ENCODE data around the gene UBL3. TPM values are rescaled to one million over a fixed set of nuclear protein-coding genes. Genes with fewer than 3 reads are reported as not detected.

UBL3 gene
- total and polyA plus RNA-seq, 10 of the 15 experiments (the other 5 are each of a cell fraction or from before 2014, with no cell fraction given), result 5.5 to 13.7 (median 10.6) TPM

- TF ChIP-seq TCF3 (IDR thresholded peaks at IDR 0.05; ENCODE audit: borderline replicate concordance, insufficient read depth, low read depth, low read length), result no peak
- TF ChIP-seq HCFC1 (IDR thresholded peaks at IDR 0.05; ENCODE audit: low read length), result no peak
- no peak for TF ChIP-seq PAX8 (IDR thresholded peaks at IDR 0.05)
Observed at GRCh38 chr13:29763436-29764180, 86.8 kb downstream of the UBL3 start (continued).

- CTCF ChIA-PET, result interaction anchor here (1.4 to 4.6 kb wide), 2 partner anchors 9 to 254 kb away, joined by 5 to 30 read pairs; no protein-coding TSS in a partner anchor
- no peak for FAIRE-seq
Observed at GRCh38 chr13:29761815-29762214, 88.6 kb downstream of the UBL3 start.

More at GRCh38 chr13:29761815-29762214, 88.6 kb downstream of the UBL3 start:
- H3K4me1 ChIP-seq (ENCODE audit: control insufficient read depth, insufficient read depth, low read length), result peaks cover 3% of the 10 kb centered on the region; the same call in 1 of the 2 replicates
- no peak for ATAC-seq
- ChIA-PET POLR2A (no interaction called here), RAD21 (ENCODE audit: unreplicated experiment) (interaction anchor here (0.9 to 3.6 kb wide), 3 partner anchors 9 to 174 kb away, joined by 3 to 11 read pairs (median 6); no protein-coding TSS in a partner anchor), SMC1A (ENCODE audit: uncharacterized antibody, unreplicated experiment) (interaction anchor here (0.6 to 5.3 kb wide), 6 partner anchors 8 to 352 kb away, joined by 3 to 35 read pairs (median 4); no protein-coding TSS in a partner anchor)
- no peak overlapping the region for H3K4me3 ChIP-seq
- no peaks in the 10 kb centered on the region for H3K9me3 ChIP-seq (replicated peaks; ENCODE audit: control insufficient read depth, insufficient read depth, low read length)
- H2AFZ ChIP-seq (ENCODE audit: control insufficient read depth, low read depth, low read length), result no peak overlapping the region
- no peaks in the 10 kb centered on the region for H3K79me2 ChIP-seq (ENCODE audit: control insufficient read depth, insufficient read depth, low read length)
- no peak overlapping the region for H3K9ac ChIP-seq (ENCODE audit: control insufficient read depth, insufficient read depth, low read length)
- BruUV-seq (replicated peaks), result no TSS peak
- intact Hi-C loops (cut with micrococcal nuclease; ENCODE audit: unreplicated experiment), result no loop called here
- WGBS (ENCODE audit: insufficient coverage, insufficient replicate concordance, low lambda C conversion rate, missing lambda C conversion rate), result 99% methylated on average over 4 of the region's 4 CpGs
- no peaks in the 10 kb centered on the region for H3K27me3 ChIP-seq (replicated peaks in 1 of 2; ENCODE audit: control insufficient read depth in 2 of 2, insufficient read depth in 2 of 2, low read length in 1 of 2)
- H3K27ac ChIP-seq (ENCODE audit: control insufficient read depth, insufficient read depth), result no peak overlapping the region
- TF ChIP-seq ETV6 (conservative IDR thresholded peaks at IDR 0.05 in 1 of 2, IDR thresholded peaks at IDR 0.05 in 1 of 2; ENCODE audit: borderline replicate concordance in 1 of 2, low read depth in 1 of 2) (no peak), ZNF24 (IDR thresholded peaks at IDR 0.05) (no peak), CBFB (IDR thresholded peaks at IDR 0.05; ENCODE audit: low read depth) (no peak), IRF5 (IDR thresholded peaks at IDR 0.05; ENCODE audit: borderline replicate concordance) (no peak)
- DNase-seq (ENCODE audit: low read depth, low spot score), result no peak
- H3K36me3 ChIP-seq (ENCODE audit: control insufficient read depth in 2 of 2, insufficient read depth in 2 of 2, low read length in 1 of 2), result no peaks in the 10 kb centered on the region
- H4K20me1 ChIP-seq (ENCODE audit: control insufficient read depth, insufficient read depth), result no peaks in the 10 kb centered on the region
- in situ Hi-C loops (cut with MboI), result no loop called here
- no peak overlapping the region for H3K4me2 ChIP-seq (ENCODE audit: control insufficient read depth, insufficient read depth)
